SK-N-SH treated with all-trans-retinoic acid at 6 μM for 48 hours (cell line): ENCODE data around the gene ADAM19.

Experiments
- ATAC-seq: fragments of 200-7000 bp; cut with Tn5 transposase; 3 replicates; pipeline ENCODE4 v1.9.1; 2020; ENCODE audit warnings: mild to moderate bottlenecking, moderate library complexity
- ARNTL ChIP-seq: fragments of 450-650 bp; formaldehyde crosslinking; IDR thresholded peaks from 2 replicates; pipeline ENCODE4 v1.5.0; 2020; ENCODE audit warnings: low read depth, mild to moderate bottlenecking, moderate library complexity, borderline replicate concordance
- BACH2 ChIP-seq: fragments of 250-450 bp; sonication (Bioruptor Pico); IDR thresholded peaks from 2 replicates; pipeline ENCODE4 v1.9.0; 2021; ENCODE audit warnings: mild to moderate bottlenecking, borderline replicate concordance
- CREB5 ChIP-seq: fragments of 250-450 bp; sonication (Bioruptor Pico); IDR thresholded peaks from 2 replicates; pipeline ENCODE4 v1.5.1; 2020; ENCODE audit warnings: low read depth, mild to moderate bottlenecking, moderate library complexity
- CSDC2 ChIP-seq: fragments of 250-450 bp; sonication (Bioruptor Pico); IDR thresholded peaks from 2 replicates; pipeline ENCODE4 v1.5.0; 2020; ENCODE audit warnings: mild to moderate bottlenecking, moderate library complexity
- ESRRG ChIP-seq: fragments of 250-450 bp; sonication (Bioruptor Pico); IDR thresholded peaks from 2 replicates; pipeline ENCODE4 v1.6.1; 2021; ENCODE audit warnings: mild to moderate bottlenecking
- GLIS3 ChIP-seq: fragments of 250-450 bp; sonication (Bioruptor Pico); IDR thresholded peaks from 2 replicates; pipeline ENCODE4 v1.5.0; 2020; ENCODE audit warnings: mild to moderate bottlenecking, moderate library complexity
- ISL1 ChIP-seq: fragments of 250-450 bp; sonication (Bioruptor Pico); IDR thresholded peaks from 2 replicates; pipeline ENCODE4 v2.1.2; 2022; ENCODE audit warnings: mild to moderate bottlenecking, moderate library complexity
- PATZ1 ChIP-seq: fragments of 250-450 bp; sonication (Bioruptor Pico); IDR thresholded peaks from 2 replicates; pipeline ENCODE4 v1.8.0; 2020; ENCODE audit warnings: mild to moderate bottlenecking, moderate library complexity, borderline replicate concordance
- PPARA ChIP-seq: fragments of 250-450 bp; sonication (Bioruptor Pico); IDR thresholded peaks from 2 replicates; pipeline ENCODE4 v1.5.0; 2020; ENCODE audit warnings: mild to moderate bottlenecking, borderline replicate concordance
- RARB ChIP-seq: fragments of 250-450 bp; sonication (Bioruptor Pico); IDR thresholded peaks from 2 replicates; pipeline ENCODE4 v1.8.0; 2021; ENCODE audit warnings: mild to moderate bottlenecking, moderate library complexity
- TCF4 ChIP-seq: fragments of 250-450 bp; sonication (Bioruptor Pico); IDR thresholded peaks from 2 replicates; pipeline ENCODE4 v1.8.0; 2021; ENCODE audit warnings: mild to moderate bottlenecking, moderate library complexity, borderline replicate concordance
- TOX ChIP-seq: fragments of 250-450 bp; sonication (Bioruptor Pico); IDR thresholded peaks from 2 replicates; pipeline ENCODE4 v1.8.0; 2021; ENCODE audit warnings: mild to moderate bottlenecking, moderate library complexity, borderline replicate concordance
- ZC3H10 ChIP-seq: fragments of 250-450 bp; sonication (Bioruptor Pico); IDR thresholded peaks from 2 replicates; pipeline ENCODE4 v1.5.1; 2021; ENCODE audit warnings: mild to moderate bottlenecking, moderate library complexity
- ZFP3 ChIP-seq: fragments of 250-450 bp; sonication (Bioruptor Pico); IDR thresholded peaks from 2 replicates; pipeline ENCODE4 v1.5.0; 2020; ENCODE audit warnings: mild to moderate bottlenecking, moderate library complexity
- ZFP30 ChIP-seq: fragments of 450-650 bp; formaldehyde crosslinking; IDR thresholded peaks from 2 replicates; pipeline ENCODE4 v1.5.0; 2022; ENCODE audit warnings: mild to moderate bottlenecking, moderate library complexity
- ZNF565 ChIP-seq: fragments of 450-650 bp; formaldehyde crosslinking; conservative IDR thresholded peaks from 2 replicates; pipeline ENCODE4 v1.5.0; 2020; ENCODE audit warnings: low read depth, mild to moderate bottlenecking, moderate library complexity
- ZNF70 ChIP-seq: fragments of 450-650 bp; formaldehyde crosslinking; IDR thresholded peaks from 2 replicates; pipeline ENCODE4 v1.5.0; 2020; ENCODE audit warnings: mild to moderate bottlenecking, moderate library complexity
- ZNF8 ChIP-seq: fragments of 450-650 bp; formaldehyde crosslinking; IDR thresholded peaks from 2 replicates; pipeline ENCODE4 v1.5.0; 2020; ENCODE audit warnings: mild to moderate bottlenecking, moderate library complexity
- TF ChIP-seq, protein P1 (sequence below): fragments of 250-450 bp; sonication (Bioruptor Pico); IDR thresholded peaks from 2 replicates; pipeline ENCODE4 v1.8.0; 2021; ENCODE audit warnings: low read depth, mild to moderate bottlenecking, moderate library complexity, borderline replicate concordance
- TF ChIP-seq, protein P2 (sequence below): fragments of 250-450 bp; sonication (Bioruptor Pico); IDR thresholded peaks from 2 replicates; pipeline ENCODE4 v1.5.0; 2020; ENCODE audit warnings: mild to moderate bottlenecking, moderate library complexity

ADAM19 gene

DNA sequence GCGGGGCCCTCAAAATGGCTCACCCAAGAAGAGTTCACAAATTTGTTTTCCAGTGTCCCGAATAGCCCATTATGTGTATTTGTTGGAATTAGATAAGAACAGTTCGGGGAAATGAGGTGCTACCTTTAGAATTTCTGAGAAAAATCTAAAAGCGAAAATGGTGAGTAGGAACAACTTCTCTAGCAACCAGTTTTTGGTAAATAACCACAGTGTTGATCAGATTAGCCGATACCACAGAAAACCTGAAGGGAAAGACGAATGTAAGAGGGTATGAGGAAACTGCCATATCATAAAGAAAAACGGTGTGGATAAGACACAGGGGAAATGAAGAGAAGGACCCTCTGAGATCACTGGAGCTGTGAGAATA, 31.0 kb downstream of the ADAM19 start (continued):
- TF ChIP-seq, protein P1, sequence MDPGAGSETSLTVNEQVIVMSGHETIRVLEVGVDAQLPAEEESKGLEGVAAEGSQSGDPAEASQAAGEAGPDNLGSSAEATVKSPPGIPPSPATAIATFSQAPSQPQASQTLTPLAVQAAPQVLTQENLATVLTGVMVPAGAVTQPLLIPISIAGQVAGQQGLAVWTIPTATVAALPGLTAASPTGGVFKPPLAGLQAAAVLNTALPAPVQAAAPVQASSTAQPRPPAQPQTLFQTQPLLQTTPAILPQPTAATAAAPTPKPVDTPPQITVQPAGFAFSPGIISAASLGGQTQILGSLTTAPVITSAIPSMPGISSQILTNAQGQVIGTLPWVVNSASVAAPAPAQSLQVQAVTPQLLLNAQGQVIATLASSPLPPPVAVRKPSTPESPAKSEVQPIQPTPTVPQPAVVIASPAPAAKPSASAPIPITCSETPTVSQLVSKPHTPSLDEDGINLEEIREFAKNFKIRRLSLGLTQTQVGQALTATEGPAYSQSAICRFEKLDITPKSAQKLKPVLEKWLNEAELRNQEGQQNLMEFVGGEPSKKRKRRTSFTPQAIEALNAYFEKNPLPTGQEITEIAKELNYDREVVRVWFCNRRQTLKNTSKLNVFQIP (CRISPR knock-in tag), result no peak
- TF ChIP-seq ZNF70, result no peak

GRCh38 chr5:157543825-157544622, 31.6 kb downstream of the ADAM19 start:
- no peak for ATAC-seq
- no peak for TF ChIP-seq CREB5 (CRISPR knock-in tag)
- no peak for TF ChIP-seq PATZ1 (CRISPR knock-in tag)
- no peak for TF ChIP-seq ZNF70
- TF ChIP-seq ZNF565 (CRISPR knock-in tag), result no peak
- TF ChIP-seq TCF4 (CRISPR knock-in tag), result no peak
- TF ChIP-seq BACH2, result no peak
- TF ChIP-seq GLIS3, result no peak
- no peak for TF ChIP-seq ZFP3 (CRISPR knock-in tag)
- no peak for TF ChIP-seq ZNF8
- no peak for TF ChIP-seq CSDC2
- TF ChIP-seq ZC3H10 (CRISPR knock-in tag), result no peak
- no peak for TF ChIP-seq ISL1 (CRISPR knock-in tag)
- no peak for TF ChIP-seq TOX
- TF ChIP-seq, protein P2, sequence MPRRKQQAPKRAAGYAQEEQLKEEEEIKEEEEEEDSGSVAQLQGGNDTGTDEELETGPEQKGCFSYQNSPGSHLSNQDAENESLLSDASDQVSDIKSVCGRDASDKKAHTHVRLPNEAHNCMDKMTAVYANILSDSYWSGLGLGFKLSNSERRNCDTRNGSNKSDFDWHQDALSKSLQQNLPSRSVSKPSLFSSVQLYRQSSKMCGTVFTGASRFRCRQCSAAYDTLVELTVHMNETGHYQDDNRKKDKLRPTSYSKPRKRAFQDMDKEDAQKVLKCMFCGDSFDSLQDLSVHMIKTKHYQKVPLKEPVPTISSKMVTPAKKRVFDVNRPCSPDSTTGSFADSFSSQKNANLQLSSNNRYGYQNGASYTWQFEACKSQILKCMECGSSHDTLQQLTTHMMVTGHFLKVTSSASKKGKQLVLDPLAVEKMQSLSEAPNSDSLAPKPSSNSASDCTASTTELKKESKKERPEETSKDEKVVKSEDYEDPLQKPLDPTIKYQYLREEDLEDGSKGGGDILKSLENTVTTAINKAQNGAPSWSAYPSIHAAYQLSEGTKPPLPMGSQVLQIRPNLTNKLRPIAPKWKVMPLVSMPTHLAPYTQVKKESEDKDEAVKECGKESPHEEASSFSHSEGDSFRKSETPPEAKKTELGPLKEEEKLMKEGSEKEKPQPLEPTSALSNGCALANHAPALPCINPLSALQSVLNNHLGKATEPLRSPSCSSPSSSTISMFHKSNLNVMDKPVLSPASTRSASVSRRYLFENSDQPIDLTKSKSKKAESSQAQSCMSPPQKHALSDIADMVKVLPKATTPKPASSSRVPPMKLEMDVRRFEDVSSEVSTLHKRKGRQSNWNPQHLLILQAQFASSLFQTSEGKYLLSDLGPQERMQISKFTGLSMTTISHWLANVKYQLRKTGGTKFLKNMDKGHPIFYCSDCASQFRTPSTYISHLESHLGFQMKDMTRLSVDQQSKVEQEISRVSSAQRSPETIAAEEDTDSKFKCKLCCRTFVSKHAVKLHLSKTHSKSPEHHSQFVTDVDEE (CRISPR knock-in tag), result no peak
- no peak for TF ChIP-seq PPARA
- no peak for TF ChIP-seq RARB (CRISPR knock-in tag)
- TF ChIP-seq ZFP30 (CRISPR knock-in tag), result no peak
- no peak for TF ChIP-seq ARNTL (CRISPR knock-in tag)

- TF ChIP-seq RARB (CRISPR knock-in tag) (no peak), ARNTL (CRISPR knock-in tag) (no peak), PATZ1 (CRISPR knock-in tag) (no peak), ZC3H10 (CRISPR knock-in tag) (no peak), CSDC2 (no peak), ISL1 (CRISPR knock-in tag) (no peak), ESRRG (CRISPR knock-in tag) (no peak), ZNF565 (CRISPR knock-in tag) (no peak), GLIS3 (no peak), ZNF8 (no peak), ZFP3 (CRISPR knock-in tag) (no peak), BACH2 (no peak)
- TF ChIP-seq, protein P1 (CRISPR knock-in tag), result no peak
- TF ChIP-seq, all 23 proteins: peak for 0
- ATAC-seq, result no peak
Observed at GRCh38 chr5:157542282-157543000, 33.1 kb downstream of the ADAM19 start.
